ENCODE measurements around the gene ICA1. TPM values are rescaled to one million over a fixed set of nuclear protein-coding genes. Genes with fewer than 3 reads are reported as not detected.
"Not testable (repeated sequence)": the region's sequence is repeated elsewhere in the genome, so short reads cannot be mapped to it uniquely, and the experiment has no call there.

ICA1 gene
- total RNA-seq, 1 donor = 2.2 TPM

- Histone ChIP-seq H3K27ac (ENCODE audit: low read depth, low read length) (no peak overlapping the region), H3K79me2 (ENCODE audit: insufficient read depth, low read length) (no peaks in the 10 kb centered on the region), H3K9me3 (ENCODE audit: low read depth, low read length) (no peaks in the 10 kb centered on the region), H3K36me3 (ENCODE audit: insufficient read depth, low read length) (no peaks in the 10 kb centered on the region), H2AFZ (ENCODE audit: low read length) (no peak overlapping the region), H3K4me3 (ENCODE audit: insufficient read depth, low read length) (no peak overlapping the region), H4K20me1 (ENCODE audit: insufficient read depth, low read length) (no peaks in the 10 kb centered on the region), H3K4me2 (ENCODE audit: insufficient read depth, low read length) (no peak overlapping the region), H3K4me1 (ENCODE audit: insufficient read depth, low read length) (peaks cover 11% of the 10 kb centered on the region), H3K27me3 (ENCODE audit: insufficient read depth, low read length) (peaks cover 2% of the 10 kb centered on the region)
- no peak for TF ChIP-seq CTCF (IDR thresholded peaks at IDR 0.05; ENCODE audit: extremely low read depth, low read depth, low read length)
- DNase-seq (ENCODE audit: insufficient read length, low spot score, missing footprints) = no peak
Observed at GRCh38 chr7:8111282-8111960, 150.5 kb downstream of the ICA1 start.

- H3K4me1 ChIP-seq (ENCODE audit: insufficient read depth, low read length) = peaks cover 11% of the 10 kb centered on the region
- no peak overlapping the region for H3K27ac ChIP-seq (ENCODE audit: low read depth, low read length)
- TF ChIP-seq CTCF (IDR thresholded peaks at IDR 0.05; ENCODE audit: extremely low read depth, low read depth, low read length) = no peak
- H3K27me3 ChIP-seq (ENCODE audit: insufficient read depth, low read length) = peaks cover 2% of the 10 kb centered on the region
- peak overlapping the region; percentile 22 for H3K4me2 ChIP-seq (ENCODE audit: insufficient read depth, low read length)
- no peaks in the 10 kb centered on the region for H3K9me3 ChIP-seq (ENCODE audit: low read depth, low read length)
- H3K79me2 ChIP-seq (ENCODE audit: insufficient read depth, low read length) = no peaks in the 10 kb centered on the region
- no peaks in the 10 kb centered on the region for H4K20me1 ChIP-seq (ENCODE audit: insufficient read depth, low read length)
- H2AFZ ChIP-seq (ENCODE audit: low read length) = no peak overlapping the region
- no peak overlapping the region for H3K4me3 ChIP-seq (ENCODE audit: insufficient read depth, low read length)
- H3K36me3 ChIP-seq (ENCODE audit: insufficient read depth, low read length) = no peaks in the 10 kb centered on the region
- peak; percentile 84 for DNase-seq (ENCODE audit: insufficient read length, low spot score, missing footprints)
Observed at GRCh38 chr7:8109196-8110022, 152.6 kb downstream of the ICA1 start.

- DNase-seq (ENCODE audit: insufficient read length, low spot score, missing footprints) = no peak
- Histone ChIP-seq H3K27me3 (ENCODE audit: insufficient read depth, low read length) (no peaks in the 10 kb centered on the region), H3K27ac (ENCODE audit: low read depth, low read length) (no peak overlapping the region), H3K4me2 (ENCODE audit: insufficient read depth, low read length) (no peak overlapping the region), H3K36me3 (ENCODE audit: insufficient read depth, low read length) (no peaks in the 10 kb centered on the region), H3K4me1 (ENCODE audit: insufficient read depth, low read length) (peaks cover 11% of the 10 kb centered on the region), H3K9me3 (ENCODE audit: low read depth, low read length) (no peaks in the 10 kb centered on the region), H3K79me2 (ENCODE audit: insufficient read depth, low read length) (no peaks in the 10 kb centered on the region), H2AFZ (ENCODE audit: low read length) (no peak overlapping the region), H3K4me3 (ENCODE audit: insufficient read depth, low read length) (no peak overlapping the region), H4K20me1 (ENCODE audit: insufficient read depth, low read length) (no peaks in the 10 kb centered on the region)
- no peak for TF ChIP-seq CTCF (IDR thresholded peaks at IDR 0.05; ENCODE audit: extremely low read depth, low read depth, low read length)
Observed at GRCh38 chr7:8105449-8106095, 156.4 kb downstream of the ICA1 start.

GRCh38 chr7:8103282-8103681, 158.7 kb downstream of the ICA1 start:
- no peak overlapping the region for H2AFZ ChIP-seq (ENCODE audit: low read length)
- TF ChIP-seq CTCF (IDR thresholded peaks at IDR 0.05; ENCODE audit: extremely low read depth, low read depth, low read length) = no peak
- no peaks in the 10 kb centered on the region for H3K9me3 ChIP-seq (ENCODE audit: low read depth, low read length)

GRCh38 chr7:8101292-8101691, 160.7 kb downstream of the ICA1 start:
- H4K20me1 ChIP-seq (ENCODE audit: insufficient read depth, low read length); H3K79me2 ChIP-seq (ENCODE audit: insufficient read depth, low read length); H3K36me3 ChIP-seq (ENCODE audit: insufficient read depth, low read length); H3K9me3 ChIP-seq (ENCODE audit: low read depth, low read length); H3K4me3 ChIP-seq (ENCODE audit: insufficient read depth, low read length); H3K4me1 ChIP-seq (ENCODE audit: insufficient read depth, low read length); DNase-seq (ENCODE audit: insufficient read length, low spot score, missing footprints); H3K27ac ChIP-seq (ENCODE audit: low read depth, low read length); H2AFZ ChIP-seq (ENCODE audit: low read length); H3K4me2 ChIP-seq (ENCODE audit: insufficient read depth, low read length); H3K27me3 ChIP-seq (ENCODE audit: insufficient read depth, low read length): not testable (repeated sequence)

More at GRCh38 chr7:8103282-8103681, 158.7 kb downstream of the ICA1 start:
- Histone ChIP-seq H3K79me2 (ENCODE audit: insufficient read depth, low read length) (no peaks in the 10 kb centered on the region), H4K20me1 (ENCODE audit: insufficient read depth, low read length) (no peaks in the 10 kb centered on the region), H3K27ac (ENCODE audit: low read depth, low read length) (no peak overlapping the region), H3K36me3 (ENCODE audit: insufficient read depth, low read length) (no peaks in the 10 kb centered on the region), H3K4me1 (ENCODE audit: insufficient read depth, low read length) (no peaks in the 10 kb centered on the region), H3K27me3 (ENCODE audit: insufficient read depth, low read length) (no peaks in the 10 kb centered on the region), H3K4me3 (ENCODE audit: insufficient read depth, low read length) (no peak overlapping the region), H3K4me2 (ENCODE audit: insufficient read depth, low read length) (no peak overlapping the region)
- DNase-seq (ENCODE audit: insufficient read length, low spot score, missing footprints) = no peak
